Measurements from ENCODE around the gene ZDHHC13. TPM values are rescaled to one million over a fixed set of nuclear protein-coding genes. Genes with fewer than 3 reads are reported as not detected.

Gene ZDHHC13
- total RNA-seq, 1 donor from 2014 or later = 33.5 TPM

DNA sequence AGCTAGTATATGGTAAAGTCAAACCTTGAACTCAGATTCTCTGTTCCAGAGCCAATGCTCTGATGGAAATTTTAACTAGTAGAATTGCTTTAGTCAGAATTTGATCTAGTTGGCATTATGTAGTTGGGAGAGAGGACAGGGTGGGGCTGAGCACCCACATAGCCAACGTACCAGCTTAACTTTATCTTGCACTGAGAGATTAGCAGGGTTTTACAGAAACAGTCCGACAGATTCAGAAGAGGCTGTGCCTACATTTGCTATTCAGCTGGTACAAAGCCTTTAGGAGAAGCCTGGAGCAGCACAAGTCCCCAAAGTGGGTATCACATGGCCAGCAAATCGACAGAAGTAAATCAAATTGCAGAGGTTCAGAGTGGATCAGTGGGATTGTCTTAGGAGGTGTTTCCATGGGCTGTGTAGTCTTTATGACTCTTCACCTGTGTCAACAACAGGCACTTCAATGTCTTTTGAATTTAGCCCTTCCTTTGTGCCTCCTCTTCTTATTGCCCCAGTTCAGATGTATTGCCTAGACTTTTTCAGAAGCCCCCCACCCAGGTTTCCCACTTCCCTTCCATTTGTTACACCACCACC lies 92.1 kb downstream of the ZDHHC13 start:
- DNase-seq = no peak

DNA sequence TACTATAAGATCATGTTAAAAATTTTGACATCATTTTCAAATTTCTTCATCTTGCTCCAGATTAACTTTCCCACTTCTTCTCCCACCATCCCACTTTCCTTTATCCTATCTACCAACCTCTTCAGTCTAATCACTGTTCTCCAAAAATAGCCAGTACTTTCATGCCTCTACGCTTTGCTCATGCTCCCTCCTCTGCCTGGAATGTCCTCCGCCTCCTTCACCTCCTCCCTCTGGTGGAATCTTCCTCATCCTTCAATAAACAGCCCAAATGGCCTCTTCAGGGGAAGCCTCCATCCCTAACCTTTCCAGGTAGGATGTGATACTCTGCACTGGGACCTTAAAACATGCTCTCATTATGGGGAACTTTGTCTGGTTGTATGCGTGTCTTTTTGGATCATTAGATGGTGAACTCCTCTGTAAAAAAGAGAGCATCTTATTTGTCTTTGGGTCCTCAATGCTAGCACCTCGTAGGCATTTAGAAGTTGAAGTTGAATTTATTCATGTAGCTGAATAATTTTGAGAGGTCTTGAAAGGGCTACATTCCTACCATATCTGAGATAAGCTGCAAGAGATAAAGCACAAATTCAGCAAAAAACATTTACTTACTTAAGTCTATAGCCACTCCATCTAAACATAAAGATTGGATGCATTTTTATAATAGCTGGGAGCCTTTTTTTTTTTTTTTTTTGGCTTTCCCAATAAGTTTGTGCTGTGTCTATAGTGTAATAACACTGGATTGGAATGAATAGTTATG lies 92.8 kb downstream of the ZDHHC13 start:
- DNase-seq = no peak

DNA sequence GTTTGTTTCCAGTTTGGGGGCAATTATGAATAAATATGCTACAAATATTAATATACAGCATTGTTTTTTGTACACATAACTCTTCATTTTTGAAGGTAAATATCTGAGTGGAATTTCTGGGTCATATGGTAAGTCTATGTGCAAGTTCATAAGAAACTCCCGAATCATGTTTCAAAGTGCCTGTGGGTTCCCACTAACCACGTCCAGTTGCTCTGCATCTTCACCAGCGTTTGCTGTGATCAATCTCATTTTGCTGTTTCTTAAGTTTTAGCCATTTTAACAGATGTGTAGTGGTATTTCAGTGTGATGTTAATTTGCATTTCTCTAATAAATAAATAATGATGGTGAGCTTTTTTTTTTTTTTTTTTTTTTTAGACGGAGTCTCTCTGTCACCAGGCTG lies 99.1 kb downstream of the ZDHHC13 start:
- no peak for DNase-seq

DNA sequence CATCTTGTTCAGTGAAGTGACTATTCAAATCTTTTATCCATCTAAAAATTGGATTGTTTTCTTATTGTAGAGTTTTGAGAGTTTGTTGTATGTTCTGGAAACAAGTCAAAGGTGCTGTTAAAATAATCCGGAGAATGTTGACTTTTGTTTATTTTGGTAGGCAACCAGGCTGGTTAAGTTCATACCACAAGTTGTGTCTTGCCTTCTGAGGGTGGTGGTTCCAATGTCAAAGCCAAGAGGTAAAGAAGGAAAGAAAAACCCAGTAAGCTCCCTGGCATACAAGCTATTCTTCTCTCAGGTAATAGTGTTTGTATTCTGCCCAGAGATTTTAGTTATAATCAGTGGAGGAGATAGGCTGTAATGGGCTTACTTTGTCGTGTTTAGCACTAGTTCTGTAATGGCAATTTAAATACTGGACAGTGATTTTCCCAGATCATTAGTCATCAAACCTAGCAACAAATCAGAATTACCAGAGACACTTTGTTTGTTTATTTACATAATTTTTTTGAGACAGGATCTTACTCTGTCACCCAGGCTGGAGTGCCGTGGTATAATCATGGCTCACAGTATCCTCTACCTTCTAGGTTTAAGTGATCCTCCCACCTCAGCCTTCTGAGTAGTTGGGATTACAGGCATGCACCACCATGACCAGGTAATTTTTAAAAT lies 99.9 kb downstream of the ZDHHC13 start:
- DNase-seq = no peak

DNA sequence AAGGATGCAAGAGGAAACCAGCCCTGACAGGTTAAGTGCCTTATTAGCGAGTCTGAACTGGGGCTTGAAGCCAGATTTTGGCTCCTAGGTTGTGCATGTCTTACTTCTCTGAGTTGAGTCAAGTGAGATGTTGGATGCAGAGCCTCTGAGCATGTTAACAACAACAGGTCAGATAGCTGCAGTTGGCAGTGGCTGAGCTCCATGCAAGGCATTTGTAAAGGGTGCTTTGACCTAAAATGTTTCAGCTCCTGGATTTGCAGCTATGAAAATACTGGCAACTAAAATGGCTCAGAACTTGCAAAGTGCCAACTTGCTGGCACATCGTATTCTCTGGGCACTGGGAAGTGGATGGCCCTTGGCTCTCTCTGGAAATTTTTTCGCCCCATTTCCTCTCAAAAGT lies 101.2 kb downstream of the ZDHHC13 start:
- no peak for DNase-seq

DNA sequence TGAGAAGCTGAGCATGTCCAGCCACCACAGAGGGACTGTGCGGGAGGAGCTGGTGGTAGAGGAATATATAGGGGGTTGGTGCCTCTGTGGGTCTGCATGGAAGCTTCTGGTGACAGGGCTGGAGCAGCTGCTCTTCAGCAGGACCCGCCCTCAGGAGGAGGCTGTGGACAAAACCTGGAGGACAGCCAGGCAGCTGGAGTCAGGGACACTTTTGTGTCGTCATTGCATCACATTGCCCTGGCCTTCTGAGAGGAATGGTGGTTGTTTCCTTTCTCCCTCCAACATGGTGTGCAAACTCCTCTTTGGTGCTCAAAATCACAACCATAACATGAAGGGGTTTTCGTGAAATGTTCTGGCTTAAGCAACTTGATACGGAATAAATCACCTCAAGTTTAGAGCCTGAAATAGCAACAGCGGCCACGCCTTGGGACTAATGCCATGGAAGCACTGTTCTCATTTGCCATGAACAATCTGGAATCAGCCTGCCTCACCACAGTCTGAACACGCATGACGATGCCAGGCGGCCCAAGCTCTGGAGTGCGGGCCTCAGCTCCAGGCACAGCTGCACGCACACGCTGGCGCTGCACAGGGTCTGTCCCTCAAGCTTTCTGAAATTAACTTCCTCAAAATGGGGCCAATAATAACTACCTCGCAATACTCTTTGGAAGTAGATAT lies 102.0 kb downstream of the ZDHHC13 start:
- no peak for DNase-seq

DNA sequence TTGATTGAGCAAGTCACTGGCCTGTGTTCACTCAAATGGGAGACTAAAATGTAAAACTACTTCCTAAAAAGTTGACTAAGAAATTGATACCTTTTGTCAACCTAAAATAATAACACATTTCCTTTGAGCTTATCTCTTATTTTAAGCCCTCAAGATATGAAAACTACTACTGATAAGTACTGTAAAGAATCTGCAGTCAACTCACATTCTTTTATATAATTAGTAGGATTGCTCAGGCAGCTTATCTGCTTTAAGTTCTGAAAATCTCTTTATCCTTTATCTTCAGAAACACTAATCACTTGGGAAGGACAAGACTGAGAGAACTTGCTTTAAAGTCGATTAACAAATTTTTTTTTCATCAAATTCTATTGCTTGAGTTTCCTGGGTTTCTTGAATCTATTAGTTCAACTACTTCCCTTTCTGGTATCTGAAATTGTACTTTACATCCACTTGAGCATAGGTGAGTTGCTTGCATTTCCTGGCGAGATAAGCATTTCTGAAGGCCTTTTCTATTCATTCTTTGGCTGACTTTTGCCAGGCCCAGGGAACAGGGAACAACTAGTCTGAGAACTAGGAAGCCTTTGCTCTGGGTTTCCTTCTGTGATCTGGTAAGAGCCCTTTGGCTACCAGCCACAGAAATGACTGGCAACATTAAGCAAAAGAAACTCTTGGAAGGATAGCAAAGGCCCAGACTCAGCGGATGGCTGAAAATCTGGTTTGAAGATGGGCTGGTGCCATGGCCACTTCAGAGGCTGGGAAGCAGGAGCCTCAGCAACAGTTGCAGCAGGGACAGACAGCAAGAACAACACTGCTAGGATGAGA lies 104.1 kb downstream of the ZDHHC13 start:
- DNase-seq = peak; percentile 11

DNA sequence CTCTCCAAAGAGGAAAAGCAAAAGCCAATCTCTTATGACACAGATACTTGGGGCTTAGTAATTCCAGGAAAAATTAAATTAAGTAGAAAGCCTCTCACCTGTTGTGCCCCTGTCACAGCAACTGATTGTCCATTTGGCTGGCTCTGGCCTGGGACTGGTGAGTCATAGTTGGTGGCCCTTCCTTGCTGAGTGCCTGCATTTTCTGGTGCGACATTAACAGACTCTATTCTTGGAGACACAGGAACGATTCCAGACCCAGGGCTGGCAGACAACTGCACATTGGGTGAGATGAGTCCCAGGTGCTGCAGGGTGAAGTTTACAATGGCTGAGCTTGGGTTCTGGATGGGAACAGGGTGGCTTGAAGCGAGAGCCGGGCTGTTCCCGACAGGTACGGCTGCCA lies 108.2 kb downstream of the ZDHHC13 start:
- no peak for DNase-seq

DNA sequence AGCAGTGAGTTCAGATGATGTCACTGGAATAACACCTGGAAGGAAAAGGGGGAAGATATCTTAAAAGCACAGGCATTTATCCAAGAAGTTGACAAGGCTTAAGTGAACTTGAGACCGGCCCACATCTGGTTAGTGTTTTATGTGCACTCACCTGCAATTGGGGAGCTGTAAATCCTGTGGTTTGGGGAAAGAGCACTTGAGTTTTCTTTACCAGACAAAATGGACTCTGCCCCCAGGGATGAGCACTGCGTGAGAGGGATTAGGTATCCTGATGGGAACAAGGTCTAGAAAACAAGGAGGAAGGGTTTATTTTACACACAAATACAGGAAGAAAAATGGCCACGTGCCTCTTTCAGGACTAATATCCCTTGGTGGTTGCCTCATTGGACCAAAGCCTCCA lies 108.6 kb downstream of the ZDHHC13 start:
- no peak for DNase-seq

Other genes starting within 250 kb of the ZDHHC13 start
- gene MRGPRX1, start 177.8 kb upstream of the ZDHHC13 start, total RNA-seq = not detected in 2 replicates
- not detected in 2 replicates for gene MRGPRX2, start 56.5 kb upstream of the ZDHHC13 start, total RNA-seq
- gene CSRP3, start 84.8 kb downstream of the ZDHHC13 start, total RNA-seq = not detected in 2 replicates
- 1.0 and 3.4 TPM in 2 replicates for gene E2F8, start 123.8 kb downstream of the ZDHHC13 start, total RNA-seq